Measurements from ENCODE around the gene KCNQ1.

KCNQ1 gene

GRCh38 chr11:2724653-2725367 lies 280.0 kb downstream of the KCNQ1 start:
- DNase-seq (ENCODE audit: insufficient read length, low spot score), result no peak
- no peak for FAIRE-seq

- no peak for DNase-seq (ENCODE audit: insufficient read length, low spot score)
- FAIRE-seq, result no peak
Measured at GRCh38 chr11:2725368-2726300, 280.8 kb downstream of the KCNQ1 start.

- FAIRE-seq (no peak), DNase-seq (ENCODE audit: insufficient read length, low spot score) (no peak)
Measured at GRCh38 chr11:2726964-2727363, 282.2 kb downstream of the KCNQ1 start.

GRCh38 chr11:2728128-2728662 lies 283.4 kb downstream of the KCNQ1 start:
- FAIRE-seq (no peak), DNase-seq (ENCODE audit: insufficient read length, low spot score) (no peak)

GRCh38 chr11:2728663-2729332 lies 284.0 kb downstream of the KCNQ1 start:
- no peak for FAIRE-seq
- no peak for DNase-seq (ENCODE audit: insufficient read length, low spot score)

- no peak for DNase-seq (ENCODE audit: insufficient read length, low spot score)
- FAIRE-seq, result no peak
Measured at GRCh38 chr11:2729841-2730240, 285.0 kb downstream of the KCNQ1 start.

- no peak for FAIRE-seq
- DNase-seq (ENCODE audit: insufficient read length, low spot score), result no peak
Measured at GRCh38 chr11:2730272-2731129, 285.7 kb downstream of the KCNQ1 start.

GRCh38 chr11:2731130-2732125 lies 286.6 kb downstream of the KCNQ1 start:
- FAIRE-seq (no peak), DNase-seq (ENCODE audit: insufficient read length, low spot score) (no peak)

- no peak for FAIRE-seq
- no peak for DNase-seq (ENCODE audit: insufficient read length, low spot score)
Measured at GRCh38 chr11:2732261-2732939, 287.6 kb downstream of the KCNQ1 start.

- DNase-seq (ENCODE audit: insufficient read length, low spot score), result no peak
- no peak for FAIRE-seq
Measured at GRCh38 chr11:2732940-2733628, 288.3 kb downstream of the KCNQ1 start.

GRCh38 chr11:2734181-2735052 lies 289.6 kb downstream of the KCNQ1 start:
- FAIRE-seq, result no peak
- DNase-seq (ENCODE audit: insufficient read length, low spot score), result no peak

GRCh38 chr11:2735053-2735589 lies 290.3 kb downstream of the KCNQ1 start:
- DNase-seq (ENCODE audit: insufficient read length, low spot score) (no peak), FAIRE-seq (no peak)

GRCh38 chr11:2736577-2737225 lies 291.9 kb downstream of the KCNQ1 start:
- DNase-seq (ENCODE audit: insufficient read length, low spot score) (no peak), FAIRE-seq (no peak)

- FAIRE-seq, result no peak
- DNase-seq (ENCODE audit: insufficient read length, low spot score), result no peak
Measured at GRCh38 chr11:2737226-2737590, 292.4 kb downstream of the KCNQ1 start.

- FAIRE-seq (no peak), DNase-seq (ENCODE audit: insufficient read length, low spot score) (no peak)
Measured at GRCh38 chr11:2737866-2738265, 293.1 kb downstream of the KCNQ1 start.
